Measurements from ENCODE around the gene SHISA6.

DNA sequence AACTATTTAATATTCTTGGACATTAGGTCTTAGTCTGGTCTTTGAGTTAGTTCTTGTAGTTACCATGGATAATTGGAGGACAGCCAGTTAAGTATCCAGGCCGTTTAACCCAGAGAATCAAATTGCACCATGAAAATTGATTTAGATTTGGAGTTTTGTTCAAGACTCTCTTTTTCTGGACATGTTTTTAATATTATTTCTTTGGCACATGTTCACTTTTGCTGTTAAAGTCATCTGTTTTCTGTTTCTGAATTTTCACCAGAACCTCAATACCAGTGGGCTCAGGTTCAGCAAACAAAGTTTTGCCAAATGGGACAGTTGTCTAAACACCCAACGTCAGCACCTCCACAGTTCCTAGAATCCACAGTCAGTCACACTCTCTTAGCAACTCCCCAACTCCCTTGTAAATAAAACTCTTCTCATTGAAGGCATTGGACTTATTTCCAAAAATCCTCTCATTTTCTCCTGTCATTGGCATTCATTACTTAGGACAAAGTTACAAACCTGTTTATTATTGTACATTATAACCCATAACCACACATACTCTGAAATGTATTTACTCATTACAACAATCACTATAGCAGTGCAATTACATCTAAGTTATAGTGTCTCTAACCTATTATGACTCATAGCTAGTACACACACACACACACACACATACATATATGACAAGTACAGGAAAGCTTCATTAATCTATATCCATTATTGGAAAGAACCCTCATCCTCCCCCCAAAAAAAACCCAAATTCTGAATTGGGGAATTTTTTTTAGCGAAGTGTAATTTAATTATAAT lies 323.8 kb downstream of the SHISA6 start:
- TF ChIP-seq, protein P1, sequence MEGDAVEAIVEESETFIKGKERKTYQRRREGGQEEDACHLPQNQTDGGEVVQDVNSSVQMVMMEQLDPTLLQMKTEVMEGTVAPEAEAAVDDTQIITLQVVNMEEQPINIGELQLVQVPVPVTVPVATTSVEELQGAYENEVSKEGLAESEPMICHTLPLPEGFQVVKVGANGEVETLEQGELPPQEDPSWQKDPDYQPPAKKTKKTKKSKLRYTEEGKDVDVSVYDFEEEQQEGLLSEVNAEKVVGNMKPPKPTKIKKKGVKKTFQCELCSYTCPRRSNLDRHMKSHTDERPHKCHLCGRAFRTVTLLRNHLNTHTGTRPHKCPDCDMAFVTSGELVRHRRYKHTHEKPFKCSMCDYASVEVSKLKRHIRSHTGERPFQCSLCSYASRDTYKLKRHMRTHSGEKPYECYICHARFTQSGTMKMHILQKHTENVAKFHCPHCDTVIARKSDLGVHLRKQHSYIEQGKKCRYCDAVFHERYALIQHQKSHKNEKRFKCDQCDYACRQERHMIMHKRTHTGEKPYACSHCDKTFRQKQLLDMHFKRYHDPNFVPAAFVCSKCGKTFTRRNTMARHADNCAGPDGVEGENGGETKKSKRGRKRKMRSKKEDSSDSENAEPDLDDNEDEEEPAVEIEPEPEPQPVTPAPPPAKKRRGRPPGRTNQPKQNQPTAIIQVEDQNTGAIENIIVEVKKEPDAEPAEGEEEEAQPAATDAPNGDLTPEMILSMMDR (IDR thresholded peaks at IDR 0.05): no peak
- TF ChIP-seq POLR2AphosphoS5 (IDR thresholded peaks at IDR 0.05; ENCODE audit: low read depth, low read length): no peak
- TF ChIP-seq, protein P2, sequence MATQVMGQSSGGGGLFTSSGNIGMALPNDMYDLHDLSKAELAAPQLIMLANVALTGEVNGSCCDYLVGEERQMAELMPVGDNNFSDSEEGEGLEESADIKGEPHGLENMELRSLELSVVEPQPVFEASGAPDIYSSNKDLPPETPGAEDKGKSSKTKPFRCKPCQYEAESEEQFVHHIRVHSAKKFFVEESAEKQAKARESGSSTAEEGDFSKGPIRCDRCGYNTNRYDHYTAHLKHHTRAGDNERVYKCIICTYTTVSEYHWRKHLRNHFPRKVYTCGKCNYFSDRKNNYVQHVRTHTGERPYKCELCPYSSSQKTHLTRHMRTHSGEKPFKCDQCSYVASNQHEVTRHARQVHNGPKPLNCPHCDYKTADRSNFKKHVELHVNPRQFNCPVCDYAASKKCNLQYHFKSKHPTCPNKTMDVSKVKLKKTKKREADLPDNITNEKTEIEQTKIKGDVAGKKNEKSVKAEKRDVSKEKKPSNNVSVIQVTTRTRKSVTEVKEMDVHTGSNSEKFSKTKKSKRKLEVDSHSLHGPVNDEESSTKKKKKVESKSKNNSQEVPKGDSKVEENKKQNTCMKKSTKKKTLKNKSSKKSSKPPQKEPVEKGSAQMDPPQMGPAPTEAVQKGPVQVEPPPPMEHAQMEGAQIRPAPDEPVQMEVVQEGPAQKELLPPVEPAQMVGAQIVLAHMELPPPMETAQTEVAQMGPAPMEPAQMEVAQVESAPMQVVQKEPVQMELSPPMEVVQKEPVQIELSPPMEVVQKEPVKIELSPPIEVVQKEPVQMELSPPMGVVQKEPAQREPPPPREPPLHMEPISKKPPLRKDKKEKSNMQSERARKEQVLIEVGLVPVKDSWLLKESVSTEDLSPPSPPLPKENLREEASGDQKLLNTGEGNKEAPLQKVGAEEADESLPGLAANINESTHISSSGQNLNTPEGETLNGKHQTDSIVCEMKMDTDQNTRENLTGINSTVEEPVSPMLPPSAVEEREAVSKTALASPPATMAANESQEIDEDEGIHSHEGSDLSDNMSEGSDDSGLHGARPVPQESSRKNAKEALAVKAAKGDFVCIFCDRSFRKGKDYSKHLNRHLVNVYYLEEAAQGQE (IDR thresholded peaks at IDR 0.05; ENCODE audit: insufficient read depth in 1 of 2, low read depth in 2 of 2, low read length in 1 of 2): no peak

Measured in Panc1 (cell line).